Panc1 (cell line): ENCODE results near the gene TRIM44.

ENCODE experiments used
- CTCF ChIP-seq: fragments of 450-650 bp; IDR thresholded peaks from 2 replicates; pipeline ENCODE4 v1.5.1; 2017; ENCODE audit warnings: mild to moderate bottlenecking
- POLR2AphosphoS5 ChIP-seq: IDR thresholded peaks from 2 replicates; pipeline ENCODE4 v1.6.1; 2012; ENCODE audit warnings: mild to moderate bottlenecking, low read depth, low read length, moderate library complexity
- REST ChIP-seq, 2 experiments: IDR thresholded peaks; 2 replicates each; pipeline ENCODE4 v1.6.1; 2011 to 2012; ENCODE audit warnings: low read depth in 2 of 2, control low read depth in 1 of 2, low read length in 1 of 2, mild to moderate bottlenecking in 1 of 2, moderate library complexity in 1 of 2; ENCODE audit not compliant: insufficient read depth in 1 of 2

GRCh38 chr11:35796562-35796961 lies 134.0 kb downstream of the TRIM44 start:
- TF ChIP-seq CTCF: no peak
- TF ChIP-seq POLR2AphosphoS5: no peak
- TF ChIP-seq REST (IDR thresholded peaks at IDR 0.05; ENCODE audit: insufficient read depth in 1 of 2, low read depth in 2 of 2, low read length in 1 of 2): no peak
